ENCODE results near the gene SLC35A4. TPM values are rescaled to one million over a fixed set of nuclear protein-coding genes. Genes with fewer than 3 reads are reported as not detected.

SLC35A4 gene
- total RNA-seq = 40.3 and 45.9 TPM in 2 replicates

GRCh38 chr5:140564196-140565023 lies at the start of gene SLC35A4, which contains the start of gene APBB3:
Gene SLC35A4, plus strand, starts transcription at chr5:140564828. Its CDS starts 2,342 bp downstream, at chr5:140567170.
Gene APBB3, minus strand, starts transcription at chr5:140564598. Its CDS starts 353 bp downstream, at chr5:140564245.

GRCh38 chr5:140547508-140548299 lies 16.9 kb upstream of the SLC35A4 start, which contains the start of gene EIF4EBP3:
Gene EIF4EBP3, plus strand, starts transcription at chr5:140547662. Its CDS starts 76 bp downstream, at chr5:140547738.

GRCh38 chr5:140557136-140557805 lies 7.4 kb upstream of the SLC35A4 start, which contains the start of gene SRA1:
Gene SRA1, minus strand, starts transcription at chr5:140557473. Its CDS starts 21 bp downstream, at chr5:140557452.

Other genes with a start within 250 kb of the SLC35A4 start
- gene HBEGF, start 218.2 kb upstream of the SLC35A4 start, total RNA-seq = 16.0 and 18.1 TPM in 2 replicates
- not detected in 2 replicates for gene SLC4A9, start 204.6 kb upstream of the SLC35A4 start, total RNA-seq
- 37.6 and 40.0 TPM in 2 replicates for gene ANKHD1, start 163.0 kb upstream of the SLC35A4 start, total RNA-seq
- 6.0 and 6.3 TPM in 2 replicates for gene EIF4EBP3, start 17.2 kb upstream of the SLC35A4 start, total RNA-seq
- gene SRA1, start 7.4 kb upstream of the SLC35A4 start, total RNA-seq = 31.1 and 38.7 TPM in 2 replicates
- gene APBB3, start 230 bp upstream of the SLC35A4 start, total RNA-seq = 7.4 and 8.0 TPM in 2 replicates
- gene CD14, start 68.3 kb downstream of the SLC35A4 start, total RNA-seq = 0.35 TPM in 1 of 2 replicates, not detected in the other
- 20.9 and 39.2 TPM in 2 replicates for gene TMCO6, start 74.6 kb downstream of the SLC35A4 start, total RNA-seq
- 64.0 and 70.0 TPM in 2 replicates for gene NDUFA2, start 82.8 kb downstream of the SLC35A4 start, total RNA-seq
- gene IK, start 83.0 kb downstream of the SLC35A4 start, total RNA-seq = 74.9 and 77.6 TPM in 2 replicates
- 12.9 and 19.2 TPM in 2 replicates for gene WDR55, start 100.1 kb downstream of the SLC35A4 start, total RNA-seq
- 0.28 and 0.35 TPM in 2 replicates for gene DND1, start 108.7 kb downstream of the SLC35A4 start, total RNA-seq
- gene HARS1, start 126.5 kb downstream of the SLC35A4 start, total RNA-seq = 83.6 TPM in 2 replicates
- 33.1 and 35.0 TPM in 2 replicates for gene HARS2, start 126.6 kb downstream of the SLC35A4 start, total RNA-seq
- 33.2 and 34.5 TPM in 2 replicates for gene ZMAT2, start 135.6 kb downstream of the SLC35A4 start, total RNA-seq
- gene PCDHA1, start 221.3 kb downstream of the SLC35A4 start, total RNA-seq = 0.14 TPM in 2 replicates
- not detected in 2 replicates for gene PCDHA2, start 230.0 kb downstream of the SLC35A4 start, total RNA-seq
- gene PCDHA3, start 236.2 kb downstream of the SLC35A4 start, total RNA-seq = not detected in 2 replicates
- gene PCDHA4, start 242.2 kb downstream of the SLC35A4 start, total RNA-seq = 0.23 and 0.42 TPM in 2 replicates